A673 (cell line): ENCODE measurements around the gene ATP2C1.

Source experiments
- CTCF ChIP-seq: fragments of 300-800, 200-600 bp; sonication (generic); conservative IDR thresholded peaks from 2 replicates; pipeline ENCODE4 v1.5.1; 2017; ENCODE audit warnings: low read depth, mild to moderate bottlenecking, antibody characterized with exemption, low read length, moderate library complexity, mixed read lengths
- EZH2 ChIP-seq: fragments of 200-600 bp; sonication (generic); IDR thresholded peaks from 2 replicates; pipeline ENCODE4 v1.6.1; 2017; ENCODE audit warnings: borderline replicate concordance, low read depth, mild to moderate bottlenecking, mixed read lengths, antibody characterized with exemption, low read length; ENCODE audit not compliant: poor library complexity, severe bottlenecking

DNA sequence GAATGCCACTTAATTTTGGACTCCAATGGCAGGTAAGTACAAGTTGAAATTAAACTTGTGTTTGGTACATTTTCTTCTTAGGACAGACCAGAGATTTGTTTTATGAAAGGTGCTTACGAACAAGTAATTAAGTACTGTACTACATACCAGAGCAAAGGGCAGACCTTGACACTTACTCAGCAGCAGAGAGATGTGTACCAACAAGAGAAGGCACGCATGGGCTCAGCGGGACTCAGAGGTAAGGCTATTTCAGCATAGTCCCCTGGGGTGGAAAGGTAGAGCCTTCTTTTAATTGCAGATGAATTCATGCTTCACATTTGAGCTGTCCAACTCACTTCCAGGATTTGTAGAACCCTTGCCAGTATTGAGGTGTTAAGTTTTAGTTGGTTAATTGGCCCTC, 81.4 kb downstream of the ATP2C1 start:
- TF ChIP-seq CTCF (no peak), EZH2 (no peak)
